Sigmoid colon (tissue), 4 donors: ENCODE measurements around the gene SMIM34.

ENCODE experiments used
- CTCF ChIP-seq, 4 experiments: fragments of 450-650 bp in 3 of 4; fragments of 200-600 bp in 1 of 4; IDR thresholded peaks; one replicate each; pipeline ENCODE4 v1.5.1; 2016 to 2019; ENCODE audit warnings: antibody characterized with exemption in 4 of 4, mild to moderate bottlenecking in 3 of 4, moderate library complexity in 2 of 4
- EP300 ChIP-seq, 4 donors: sonication (generic); formaldehyde crosslinking; IDR thresholded peaks; one replicate each; pipeline ENCODE4 v1.6.1; 2017; ENCODE audit warnings: antibody characterized with exemption in 4 of 4
- POLR2A ChIP-seq, 2 donors: fragments of 450-650 bp; IDR thresholded peaks; one replicate each; pipeline ENCODE4 v1.6.1; 2016; ENCODE audit warnings: antibody characterized with exemption in 2 of 2, mild to moderate bottlenecking in 2 of 2, moderate library complexity in 2 of 2
- POLR2AphosphoS5 ChIP-seq, 4 donors: sonication (generic); formaldehyde crosslinking; IDR thresholded peaks; one replicate each; pipeline ENCODE4 v1.6.1; 2017; ENCODE audit warnings: antibody characterized with exemption in 4 of 4

DNA sequence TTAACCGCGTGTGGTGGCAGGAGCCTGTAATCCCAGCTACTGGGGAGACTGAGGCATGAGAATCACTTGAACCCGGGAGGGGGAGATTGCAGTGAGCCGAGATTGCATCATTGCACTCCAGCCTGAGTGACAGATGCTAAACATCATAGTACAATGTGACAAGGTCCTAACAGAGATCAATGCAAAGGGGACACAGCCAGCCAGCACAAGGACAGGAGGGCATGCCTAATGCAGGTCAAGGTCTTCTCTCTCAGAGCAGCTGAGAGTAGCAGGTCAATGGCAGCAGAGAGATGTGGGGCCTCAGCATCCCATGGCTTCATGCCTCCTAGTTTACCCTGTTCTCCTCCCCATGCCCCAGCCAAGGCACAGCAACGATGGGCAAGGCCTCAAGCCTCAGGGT is 51.4 kb downstream of the SMIM34 start:
- no peak for TF ChIP-seq CTCF (IDR thresholded peaks at IDR 0.05)
- no peak for TF ChIP-seq EP300 (IDR thresholded peaks at IDR 0.05)
- TF ChIP-seq POLR2A (IDR thresholded peaks at IDR 0.05): no peak
- TF ChIP-seq POLR2AphosphoS5 (IDR thresholded peaks at IDR 0.05): no peak
